ENCODE data around the gene PRKCA.

DNA sequence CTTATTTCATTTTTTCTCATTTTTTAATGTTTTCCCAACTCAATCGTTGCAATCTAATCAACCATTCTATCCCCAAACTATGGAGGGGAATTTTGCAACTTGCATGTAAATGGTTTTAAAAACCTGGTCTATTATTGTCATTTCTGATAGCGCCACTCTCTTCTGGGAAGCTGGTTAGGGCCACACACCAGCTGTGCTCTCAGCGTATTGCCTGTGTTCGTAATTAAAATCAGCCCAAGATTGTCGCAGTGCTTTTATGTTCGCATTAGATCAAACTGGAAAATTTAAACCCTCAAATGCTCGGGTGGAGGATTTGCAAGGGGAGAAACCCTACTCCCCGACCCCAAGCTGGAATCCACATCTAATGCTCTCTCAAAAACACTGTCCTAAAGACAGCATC lies 409.0 kb downstream of the PRKCA start:
- no peak for TF ChIP-seq EZH2phosphoT487 (IDR thresholded peaks at IDR 0.05; ENCODE audit: borderline replicate concordance)
- TF ChIP-seq, protein P1, sequence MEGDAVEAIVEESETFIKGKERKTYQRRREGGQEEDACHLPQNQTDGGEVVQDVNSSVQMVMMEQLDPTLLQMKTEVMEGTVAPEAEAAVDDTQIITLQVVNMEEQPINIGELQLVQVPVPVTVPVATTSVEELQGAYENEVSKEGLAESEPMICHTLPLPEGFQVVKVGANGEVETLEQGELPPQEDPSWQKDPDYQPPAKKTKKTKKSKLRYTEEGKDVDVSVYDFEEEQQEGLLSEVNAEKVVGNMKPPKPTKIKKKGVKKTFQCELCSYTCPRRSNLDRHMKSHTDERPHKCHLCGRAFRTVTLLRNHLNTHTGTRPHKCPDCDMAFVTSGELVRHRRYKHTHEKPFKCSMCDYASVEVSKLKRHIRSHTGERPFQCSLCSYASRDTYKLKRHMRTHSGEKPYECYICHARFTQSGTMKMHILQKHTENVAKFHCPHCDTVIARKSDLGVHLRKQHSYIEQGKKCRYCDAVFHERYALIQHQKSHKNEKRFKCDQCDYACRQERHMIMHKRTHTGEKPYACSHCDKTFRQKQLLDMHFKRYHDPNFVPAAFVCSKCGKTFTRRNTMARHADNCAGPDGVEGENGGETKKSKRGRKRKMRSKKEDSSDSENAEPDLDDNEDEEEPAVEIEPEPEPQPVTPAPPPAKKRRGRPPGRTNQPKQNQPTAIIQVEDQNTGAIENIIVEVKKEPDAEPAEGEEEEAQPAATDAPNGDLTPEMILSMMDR (conservative IDR thresholded peaks at IDR 0.05; ENCODE audit: low read length), result no peak
